OCI-LY1 (cell line): Measurements from ENCODE around the gene MFF.

Source experiments
- H2AFZ ChIP-seq: fragments of 200-600 bp; sonication (generic), shearing (Covaris generic); 2 replicates; pipeline ENCODE4 v1.6.0; 2014; ENCODE audit warnings: antibody characterized with exemption, mild to moderate bottlenecking, low read length
- H3F3A ChIP-seq: fragments of 200-600 bp; sonication (generic), shearing (Covaris generic); 2 replicates; pipeline ENCODE4 v1.6.0; 2014; ENCODE audit warnings: mild to moderate bottlenecking, antibody characterized with exemption, low read length, moderate library complexity; ENCODE audit not compliant: insufficient read depth
- H3K27ac ChIP-seq: fragments of 200-600 bp; sonication (generic); 2 replicates; pipeline ENCODE4 v1.5.1; 2014; ENCODE audit warnings: low read length, mixed run types, mild to moderate bottlenecking, low read depth; ENCODE audit not compliant: poor library complexity, severe bottlenecking
- H3K27me3 ChIP-seq: fragments of 200-600 bp; sonication (generic); 2 replicates; pipeline ENCODE4 v1.6.0; 2014; ENCODE audit warnings: antibody characterized with exemption, mild to moderate bottlenecking, low read length, moderate library complexity; ENCODE audit not compliant: insufficient read depth
- H3K36me3 ChIP-seq: fragments of 200-600 bp; sonication (generic); 2 replicates; pipeline ENCODE4 v1.6.1; 2014; ENCODE audit warnings: mild to moderate bottlenecking, antibody characterized with exemption, low read length, moderate library complexity, mixed read lengths; ENCODE audit not compliant: insufficient read depth
- H3K4me1 ChIP-seq: fragments of 200-600 bp; sonication (generic); 2 replicates; pipeline ENCODE4 v1.5.1; 2014; ENCODE audit warnings: mild to moderate bottlenecking, low read length, moderate library complexity; ENCODE audit not compliant: insufficient read depth, severe bottlenecking
- H3K4me2 ChIP-seq: fragments of 200-600 bp; sonication (generic), shearing (Covaris generic); 2 replicates; pipeline ENCODE4 v1.6.1; 2014; ENCODE audit warnings: low read length
- H3K4me3 ChIP-seq: fragments of 200-600 bp; sonication (generic); 2 replicates; pipeline ENCODE4 v1.5.1; 2014; ENCODE audit warnings: low read length, low read depth, mild to moderate bottlenecking, mixed read lengths; ENCODE audit not compliant: poor library complexity, severe bottlenecking
- H3K79me2 ChIP-seq: fragments of 200-600 bp; shearing (Covaris generic); 2 replicates; pipeline ENCODE4 v1.6.1; 2016; ENCODE audit warnings: mixed run types, low read length, mixed read lengths; ENCODE audit not compliant: insufficient read depth
- H3K9ac ChIP-seq: fragments of 200-600 bp; sonication (generic), shearing (Covaris generic); 2 replicates; pipeline ENCODE4 v1.6.1; 2014; ENCODE audit warnings: mild to moderate bottlenecking, low read length, mixed read lengths
- H3K9me2 ChIP-seq: fragments of 200-600 bp; sonication (generic), shearing (Covaris generic); 2 replicates; pipeline ENCODE4 v1.6.1; 2014; ENCODE audit warnings: low read depth, mild to moderate bottlenecking, low read length, mixed read lengths
- H3K9me3 ChIP-seq: fragments of 200-600 bp; shearing (Covaris generic); 2 replicates; pipeline ENCODE4 v1.6.1; 2014; ENCODE audit warnings: low read length, mixed read lengths
- H4K20me1 ChIP-seq: fragments of 200-600 bp; sonication (generic), shearing (Covaris generic); 2 replicates; pipeline ENCODE4 v1.6.0; 2016; ENCODE audit warnings: mild to moderate bottlenecking, low read length; ENCODE audit not compliant: insufficient read depth
- EZH2 ChIP-seq: fragments of 200-600 bp; sonication (generic), shearing (Covaris generic); IDR thresholded peaks from 2 replicates; pipeline ENCODE4 v1.8.0; 2017; ENCODE audit warnings: borderline replicate concordance, mixed run types, mild to moderate bottlenecking, antibody characterized with exemption, low read length, moderate library complexity, mixed read lengths
- TF ChIP-seq, protein P1 (sequence below): fragments of 200-600 bp; sonication (generic), shearing (Covaris generic); IDR thresholded peaks from 2 replicates; pipeline ENCODE4 v1.5.1; 2017; ENCODE audit warnings: mild to moderate bottlenecking, antibody characterized with exemption, low read length, moderate library complexity, mixed read lengths

Gene MFF

DNA sequence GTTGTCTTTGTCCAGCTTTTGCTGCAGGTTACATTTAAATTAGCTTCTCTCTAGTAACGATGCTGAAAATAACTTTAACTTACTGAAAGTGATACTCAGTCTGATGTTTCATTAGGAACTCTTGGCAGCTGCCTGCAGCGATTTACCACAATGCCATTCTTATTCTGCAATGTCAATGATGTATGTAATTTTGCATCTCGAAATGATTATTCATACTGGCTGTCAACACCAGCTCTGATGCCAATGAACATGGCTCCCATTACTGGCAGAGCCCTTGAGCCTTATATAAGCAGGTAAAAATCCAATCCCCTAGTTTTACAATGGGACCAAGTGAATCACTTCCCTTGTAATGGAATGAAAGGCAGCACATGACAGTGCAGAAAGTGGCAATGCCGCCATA is 16.3 kb upstream of the MFF start:
- Histone ChIP-seq H3K27me3 (no peaks in the 10 kb centered on the region), H3F3A (no peaks in the 10 kb centered on the region), H3K9me2 (no peaks in the 10 kb centered on the region), H2AFZ (no peak overlapping the region), H3K27ac (no peak overlapping the region), H4K20me1 (no peaks in the 10 kb centered on the region), H3K9me3 (no peaks in the 10 kb centered on the region), H3K4me2 (no peak overlapping the region), H3K4me3 (no peak overlapping the region), H3K79me2 (no peaks in the 10 kb centered on the region), H3K4me1 (no peaks in the 10 kb centered on the region), H3K9ac (no peak overlapping the region), H3K36me3 (peaks cover 52% of the 10 kb centered on the region)
- TF ChIP-seq, protein P1, sequence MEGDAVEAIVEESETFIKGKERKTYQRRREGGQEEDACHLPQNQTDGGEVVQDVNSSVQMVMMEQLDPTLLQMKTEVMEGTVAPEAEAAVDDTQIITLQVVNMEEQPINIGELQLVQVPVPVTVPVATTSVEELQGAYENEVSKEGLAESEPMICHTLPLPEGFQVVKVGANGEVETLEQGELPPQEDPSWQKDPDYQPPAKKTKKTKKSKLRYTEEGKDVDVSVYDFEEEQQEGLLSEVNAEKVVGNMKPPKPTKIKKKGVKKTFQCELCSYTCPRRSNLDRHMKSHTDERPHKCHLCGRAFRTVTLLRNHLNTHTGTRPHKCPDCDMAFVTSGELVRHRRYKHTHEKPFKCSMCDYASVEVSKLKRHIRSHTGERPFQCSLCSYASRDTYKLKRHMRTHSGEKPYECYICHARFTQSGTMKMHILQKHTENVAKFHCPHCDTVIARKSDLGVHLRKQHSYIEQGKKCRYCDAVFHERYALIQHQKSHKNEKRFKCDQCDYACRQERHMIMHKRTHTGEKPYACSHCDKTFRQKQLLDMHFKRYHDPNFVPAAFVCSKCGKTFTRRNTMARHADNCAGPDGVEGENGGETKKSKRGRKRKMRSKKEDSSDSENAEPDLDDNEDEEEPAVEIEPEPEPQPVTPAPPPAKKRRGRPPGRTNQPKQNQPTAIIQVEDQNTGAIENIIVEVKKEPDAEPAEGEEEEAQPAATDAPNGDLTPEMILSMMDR, result no peak
- TF ChIP-seq EZH2, result no peak

DNA sequence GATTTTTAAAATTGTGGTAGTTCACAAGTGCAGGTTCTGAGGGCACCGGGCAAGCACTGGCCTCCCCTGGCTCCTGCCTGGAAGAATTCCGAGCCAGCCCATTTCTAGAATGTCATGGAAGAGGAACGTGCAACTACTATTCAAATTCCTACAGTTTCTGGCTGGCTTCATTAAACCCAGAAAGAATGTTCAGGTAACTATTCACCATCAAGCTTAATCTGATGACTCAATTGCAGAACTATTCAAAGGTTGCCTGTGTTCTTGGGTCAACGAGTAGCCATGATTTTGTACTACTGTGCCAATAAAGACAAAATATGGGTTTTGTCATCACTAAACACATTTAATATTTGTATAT is 14.3 kb upstream of the MFF start:
- Histone ChIP-seq H3K4me3 (no peak overlapping the region), H3K27ac (no peak overlapping the region), H3F3A (no peaks in the 10 kb centered on the region), H3K9me2 (no peaks in the 10 kb centered on the region), H3K9ac (no peak overlapping the region), H3K9me3 (no peaks in the 10 kb centered on the region), H3K4me2 (no peak overlapping the region), H4K20me1 (no peaks in the 10 kb centered on the region), H3K79me2 (no peaks in the 10 kb centered on the region), H3K36me3 (peaks cover 48% of the 10 kb centered on the region), H2AFZ (no peak overlapping the region), H3K4me1 (no peaks in the 10 kb centered on the region), H3K27me3 (no peaks in the 10 kb centered on the region)
- TF ChIP-seq, protein P1, result no peak

DNA sequence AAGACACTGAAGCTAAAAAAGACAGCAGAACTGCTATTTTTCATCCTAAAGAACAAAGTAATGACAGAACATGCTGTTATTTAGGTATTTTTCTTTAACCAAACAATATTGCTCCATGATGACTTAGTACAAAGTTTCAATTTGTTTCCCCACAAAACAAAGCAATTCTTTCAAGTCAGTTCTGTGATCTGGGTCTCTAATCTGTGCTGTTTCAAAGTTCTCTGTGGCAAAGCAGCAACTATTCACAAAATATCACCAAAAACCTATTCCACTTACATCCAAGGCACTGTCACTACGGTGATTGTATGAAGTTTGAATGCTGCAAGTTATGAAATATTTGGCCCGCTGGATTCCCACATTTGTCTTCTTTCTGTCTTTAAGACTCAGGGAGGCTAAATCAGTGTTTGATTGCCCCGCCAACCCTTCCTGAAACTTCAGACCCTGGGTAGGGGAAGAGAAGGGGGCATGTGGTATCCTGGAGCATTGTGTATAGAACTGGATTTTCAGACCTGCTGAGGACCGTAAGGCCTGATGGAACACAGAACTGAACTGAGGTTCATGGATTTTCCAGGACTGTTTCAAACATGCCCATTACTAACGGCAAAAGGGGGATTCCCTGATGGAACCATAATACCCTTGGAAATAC is 13.1 kb upstream of the MFF start:
- H3K36me3 ChIP-seq, result peaks cover 40% of the 10 kb centered on the region
- no peaks in the 10 kb centered on the region for H3K27me3 ChIP-seq
- no peak overlapping the region for H2AFZ ChIP-seq
- no peak overlapping the region for H3K27ac ChIP-seq
- H3K79me2 ChIP-seq, result no peaks in the 10 kb centered on the region
- TF ChIP-seq, protein P1, result no peak
- TF ChIP-seq EZH2, result no peak
- no peaks in the 10 kb centered on the region for H3K4me1 ChIP-seq
- no peak overlapping the region for H3K4me3 ChIP-seq
- H3K4me2 ChIP-seq, result no peak overlapping the region
- no peaks in the 10 kb centered on the region for H4K20me1 ChIP-seq
- no peaks in the 10 kb centered on the region for H3K9me2 ChIP-seq
- H3K9ac ChIP-seq, result no peak overlapping the region
- 0 out of 2 replicates have a peak, but pooled peaks cover 2% of the 10 kb centered on the region for H3K9me3 ChIP-seq
- H3F3A ChIP-seq, result no peaks in the 10 kb centered on the region
